ENCODE measurements around the gene PRKAG2.

The PRKAG2 gene

GRCh38 chr7:151871189-151871735 is 5.7 kb downstream of the PRKAG2 start:
- TF ChIP-seq POLR2A (IDR thresholded peaks at IDR 0.05; ENCODE audit: extremely low read depth, insufficient read length) = no peak
- no peak for TF ChIP-seq MYC (IDR thresholded peaks at IDR 0.05; ENCODE audit: low read depth, low read length)
- TF ChIP-seq CTCF (IDR thresholded peaks at IDR 0.05; ENCODE audit: low read depth, low read length) = no peak
- no peak for TF ChIP-seq MAX (IDR thresholded peaks at IDR 0.05; ENCODE audit: low read depth, low read length)
- no peak for DNase-seq (ENCODE audit: low read depth)

GRCh38 chr7:151869968-151870918 is 6.7 kb downstream of the PRKAG2 start:
- no peak overlapping the region for H3K4me3 ChIP-seq (ENCODE audit: low read depth, low read length)
- TF ChIP-seq MAX (IDR thresholded peaks at IDR 0.05; ENCODE audit: low read depth, low read length) = no peak

More at GRCh38 chr7:151871189-151871735, 5.7 kb downstream of the PRKAG2 start:
- H3K4me3 ChIP-seq (ENCODE audit: low read depth, low read length) = no peak overlapping the region

GRCh38 chr7:151869455-151869854 is 7.5 kb downstream of the PRKAG2 start:
- TF ChIP-seq POLR2A (IDR thresholded peaks at IDR 0.05; ENCODE audit: extremely low read depth, insufficient read length) (no peak), CTCF (IDR thresholded peaks at IDR 0.05; ENCODE audit: low read depth, low read length) (no peak)

More at GRCh38 chr7:151869968-151870918, 6.7 kb downstream of the PRKAG2 start:
- DNase-seq (ENCODE audit: low read depth) = no peak

GRCh38 chr7:151869109-151869428 is 7.8 kb downstream of the PRKAG2 start:
- TF ChIP-seq MYC (IDR thresholded peaks at IDR 0.05; ENCODE audit: low read depth, low read length) = no peak
- TF ChIP-seq MAX (IDR thresholded peaks at IDR 0.05; ENCODE audit: low read depth, low read length) = no peak
- TF ChIP-seq CTCF (IDR thresholded peaks at IDR 0.05; ENCODE audit: low read depth, low read length) = no peak
- no peak for TF ChIP-seq POLR2A (IDR thresholded peaks at IDR 0.05; ENCODE audit: extremely low read depth, insufficient read length)
- H3K4me3 ChIP-seq (ENCODE audit: low read depth, low read length) = no peak overlapping the region
- no peak for DNase-seq (ENCODE audit: low read depth)

More at GRCh38 chr7:151869455-151869854, 7.5 kb downstream of the PRKAG2 start:
- no peak for DNase-seq (ENCODE audit: low read depth)
- no peak overlapping the region for H3K4me3 ChIP-seq (ENCODE audit: low read depth, low read length)

GRCh38 chr7:151868396-151869108 is 8.4 kb downstream of the PRKAG2 start:
- no peak for DNase-seq (ENCODE audit: low read depth)
- no peak overlapping the region for H3K4me3 ChIP-seq (ENCODE audit: low read depth, low read length)
- TF ChIP-seq MAX (IDR thresholded peaks at IDR 0.05; ENCODE audit: low read depth, low read length) (no peak), CTCF (IDR thresholded peaks at IDR 0.05; ENCODE audit: low read depth, low read length) (no peak), MYC (IDR thresholded peaks at IDR 0.05; ENCODE audit: low read depth, low read length) (no peak), POLR2A (IDR thresholded peaks at IDR 0.05; ENCODE audit: extremely low read depth, insufficient read length) (no peak)

GRCh38 chr7:151867912-151868311 is 9.0 kb downstream of the PRKAG2 start:
- H3K4me3 ChIP-seq (ENCODE audit: low read depth, low read length) = no peak overlapping the region
- TF ChIP-seq POLR2A (IDR thresholded peaks at IDR 0.05; ENCODE audit: extremely low read depth, insufficient read length) = no peak
- no peak for TF ChIP-seq MYC (IDR thresholded peaks at IDR 0.05; ENCODE audit: low read depth, low read length)
- TF ChIP-seq CTCF (IDR thresholded peaks at IDR 0.05; ENCODE audit: low read depth, low read length) = no peak
- TF ChIP-seq MAX (IDR thresholded peaks at IDR 0.05; ENCODE audit: low read depth, low read length) = no peak
- no peak for DNase-seq (ENCODE audit: low read depth)

Measured in NB4 (cell line).